Activated CD8-positive, alpha-beta T cell treated with anti-CD3 and anti-CD28 coated beads, Interleukin-2, amount 10 ng/mL, durations not matched to agents 7 days and 5 days (primary cell): ENCODE data around the gene CENPV. TPM values are rescaled to one million over a fixed set of nuclear protein-coding genes. Genes with fewer than 3 reads are reported as not detected.

Source experiments
- ATAC-seq: fragments of 150-1000 bp; cut with Tn5 transposase; one replicate; pipeline ENCODE4 v1.10.0; 2021; ENCODE audit warnings: moderate library complexity
- CTCF ChIA-PET: fragments of 350-600 bp; sonication (Branson Sonifier 250); formaldehyde crosslinking; loops from one replicate; lab custom pipeline; 2021; ENCODE audit warnings: antibody characterized with exemption; lab: Charles Lee
- POLR2A ChIA-PET: fragments of 350-600 bp; sonication (Branson Sonifier 250); formaldehyde crosslinking; loops from one replicate; lab custom pipeline; 2021; ENCODE audit warnings: antibody characterized with exemption; lab: Charles Lee
- DNase-seq: peaks from one replicate; pipeline ENCODE4 v3.0.0-alpha.2; 2020
- H3K27ac Mint-ChIP-seq: one replicate; pipeline ENCODE4 v1.8.0; 2021; ENCODE audit warnings: mild to moderate bottlenecking, mixed read lengths
- H3K27me3 Mint-ChIP-seq: one replicate; pipeline ENCODE4 v1.8.0; 2021; ENCODE audit warnings: low read depth, mixed read lengths
- H3K36me3 Mint-ChIP-seq: one replicate; pipeline ENCODE4 v1.8.0; 2021; ENCODE audit warnings: low read depth, mixed read lengths
- H3K4me1 Mint-ChIP-seq: one replicate; pipeline ENCODE4 v1.8.0; 2021; ENCODE audit warnings: low read depth, mixed read lengths
- H3K4me3 Mint-ChIP-seq: one replicate; pipeline ENCODE4 v1.8.0; 2021; ENCODE audit warnings: mild to moderate bottlenecking, mixed read lengths
- H3K9me3 Mint-ChIP-seq: one replicate; pipeline ENCODE4 v1.8.0; 2022; ENCODE audit warnings: mixed read lengths; ENCODE audit not compliant: insufficient read depth
- total RNA-seq, 2 experiments: library from RNA; stranded (reverse); gene quantifications; one replicate each; pipeline ENCODE4 v1.2.3, GENCODE V29; 2021

CENPV gene
- total RNA-seq, 2 experiments from 2014 or later, result 28.6 to 36.4 TPM

- no peaks in the 10 kb centered on the region for H3K9me3 Mint-ChIP-seq
- DNase-seq (no peak), ATAC-seq (no peak)
- H3K4me3 Mint-ChIP-seq, result no peak overlapping the region
- CTCF ChIA-PET, result no interaction called here
- POLR2A ChIA-PET, result no interaction called here
- no peak overlapping the region for H3K27ac Mint-ChIP-seq
- no peaks in the 10 kb centered on the region for H3K27me3 Mint-ChIP-seq
- peaks cover 1% of the 10 kb centered on the region for H3K4me1 Mint-ChIP-seq
- H3K36me3 Mint-ChIP-seq, result peaks cover 22% of the 10 kb centered on the region
Measured at GRCh38 chr17:16339959-16340358, 13.3 kb downstream of the CENPV start.

- ChIA-PET POLR2A (no interaction called here), CTCF (no interaction called here)
- DNase-seq, result no peak
- peaks cover 1% of the 10 kb centered on the region for H3K4me1 Mint-ChIP-seq
- no peak overlapping the region for H3K27ac Mint-ChIP-seq
- H3K36me3 Mint-ChIP-seq, result peaks cover 22% of the 10 kb centered on the region
- H3K9me3 Mint-ChIP-seq, result no peaks in the 10 kb centered on the region
- no peak overlapping the region for H3K4me3 Mint-ChIP-seq
- no peak for ATAC-seq
- H3K27me3 Mint-ChIP-seq, result no peaks in the 10 kb centered on the region
Measured at GRCh38 chr17:16339402-16339801, 13.9 kb downstream of the CENPV start.

GRCh38 chr17:16338391-16338790 lies 14.9 kb downstream of the CENPV start:
- POLR2A ChIA-PET, result no interaction called here
- Mint-ChIP-seq H3K4me1 (no peaks in the 10 kb centered on the region), H3K9me3 (no peaks in the 10 kb centered on the region), H3K27me3 (no peaks in the 10 kb centered on the region), H3K27ac (no peak overlapping the region), H3K4me3 (no peak overlapping the region), H3K36me3 (peaks cover 15% of the 10 kb centered on the region)
- no peak for ATAC-seq
- CTCF ChIA-PET, result interaction anchor here (0.6 to 1.4 kb wide), 2 partner anchors 15 to 77 kb away, joined by 3 to 4 read pairs; partner anchors contain the start of genes CENPV and TRPV2
- DNase-seq, result no peak

GRCh38 chr17:16329519-16330271 lies 23.6 kb downstream of the CENPV start:
- no peak for DNase-seq
- peaks cover 8% of the 10 kb centered on the region for H3K36me3 Mint-ChIP-seq
- H3K27ac Mint-ChIP-seq, result no peak overlapping the region
- no peak overlapping the region for H3K4me3 Mint-ChIP-seq
- H3K27me3 Mint-ChIP-seq, result no peaks in the 10 kb centered on the region
- H3K9me3 Mint-ChIP-seq, result no peaks in the 10 kb centered on the region
- CTCF ChIA-PET, result interaction anchor here (0.7 kb wide), 1 partner anchor 123 kb away, joined by 3 read pairs; no protein-coding TSS in a partner anchor
- POLR2A ChIA-PET, result no interaction called here
- no peaks in the 10 kb centered on the region for H3K4me1 Mint-ChIP-seq
- no peak for ATAC-seq

GRCh38 chr17:16328997-16329396 lies 24.3 kb downstream of the CENPV start:
- ChIA-PET POLR2A (no interaction called here), CTCF (no interaction called here)
- H3K9me3 Mint-ChIP-seq, result no peaks in the 10 kb centered on the region
- ATAC-seq (no peak), DNase-seq (no peak)
- no peak overlapping the region for H3K27ac Mint-ChIP-seq
- H3K4me1 Mint-ChIP-seq, result no peaks in the 10 kb centered on the region
- H3K27me3 Mint-ChIP-seq, result no peaks in the 10 kb centered on the region
- no peak overlapping the region for H3K4me3 Mint-ChIP-seq
- H3K36me3 Mint-ChIP-seq, result peaks cover 8% of the 10 kb centered on the region

- ChIA-PET CTCF (interaction anchor here (0.8 to 3.0 kb wide), 4 partner anchors 22 to 41 kb away, joined by 3 to 9 read pairs (median 6); no protein-coding TSS in a partner anchor), POLR2A (no interaction called here)
- Mint-ChIP-seq H3K36me3 (peaks cover 8% of the 10 kb centered on the region), H3K4me3 (no peak overlapping the region), H3K27ac (no peak overlapping the region), H3K27me3 (no peaks in the 10 kb centered on the region), H3K9me3 (no peaks in the 10 kb centered on the region), H3K4me1 (no peaks in the 10 kb centered on the region)
- DNase-seq, result no peak
- no peak for ATAC-seq
Measured at GRCh38 chr17:16327018-16327417, 26.3 kb downstream of the CENPV start.

GRCh38 chr17:16325964-16326363 lies 27.3 kb downstream of the CENPV start:
- Mint-ChIP-seq H3K9me3 (no peaks in the 10 kb centered on the region), H3K4me1 (no peaks in the 10 kb centered on the region), H3K27ac (no peak overlapping the region), H3K27me3 (no peaks in the 10 kb centered on the region), H3K36me3 (peaks cover 8% of the 10 kb centered on the region), H3K4me3 (no peak overlapping the region)
- ChIA-PET POLR2A (interaction anchor here (0.6 kb wide), 1 partner anchor 243 kb away, joined by 3 read pairs; no protein-coding TSS in a partner anchor), CTCF (interaction anchor here (1.3 to 3.0 kb wide), 3 partner anchors 21 to 38 kb away, joined by 3 to 9 read pairs (median 9); no protein-coding TSS in a partner anchor)
- DNase-seq, result no peak
- ATAC-seq, result no peak

- DNase-seq (no peak), ATAC-seq (no peak)
- H3K27me3 Mint-ChIP-seq, result no peaks in the 10 kb centered on the region
- CTCF ChIA-PET, result no interaction called here
- POLR2A ChIA-PET, result no interaction called here
- H3K4me3 Mint-ChIP-seq, result no peak overlapping the region
- H3K27ac Mint-ChIP-seq, result no peak overlapping the region
- peaks cover 10% of the 10 kb centered on the region for H3K36me3 Mint-ChIP-seq
- H3K9me3 Mint-ChIP-seq, result no peaks in the 10 kb centered on the region
- no peaks in the 10 kb centered on the region for H3K4me1 Mint-ChIP-seq
Measured at GRCh38 chr17:16322636-16323035, 30.6 kb downstream of the CENPV start.

- DNase-seq (no peak), ATAC-seq (no peak)
- no peaks in the 10 kb centered on the region for H3K4me1 Mint-ChIP-seq
- ChIA-PET CTCF (interaction anchor here (0.7 kb wide), 1 partner anchor 96 kb away, joined by 3 read pairs; no protein-coding TSS in a partner anchor), POLR2A (no interaction called here)
- no peaks in the 10 kb centered on the region for H3K27me3 Mint-ChIP-seq
- H3K27ac Mint-ChIP-seq, result no peak overlapping the region
- no peak overlapping the region for H3K4me3 Mint-ChIP-seq
- H3K36me3 Mint-ChIP-seq, result peaks cover 6% of the 10 kb centered on the region
- H3K9me3 Mint-ChIP-seq, result no peaks in the 10 kb centered on the region
Measured at GRCh38 chr17:16319969-16320368, 33.3 kb downstream of the CENPV start.

GRCh38 chr17:16314859-16315258 lies 38.4 kb downstream of the CENPV start:
- Mint-ChIP-seq H3K27ac (no peak overlapping the region), H3K36me3 (peaks cover 12% of the 10 kb centered on the region), H3K4me3 (no peak overlapping the region), H3K27me3 (no peaks in the 10 kb centered on the region), H3K9me3 (no peaks in the 10 kb centered on the region), H3K4me1 (peaks cover 20% of the 10 kb centered on the region)
- DNase-seq (no peak), ATAC-seq (no peak)
- CTCF ChIA-PET, result interaction anchor here (1.5 to 2.4 kb wide), 2 partner anchors 10 to 49 kb away, joined by 3 to 6 read pairs; no protein-coding TSS in a partner anchor
- POLR2A ChIA-PET, result no interaction called here

- CTCF ChIA-PET, result interaction anchor here (1.5 to 2.4 kb wide), 3 partner anchors 9 to 50 kb away, joined by 3 to 6 read pairs (median 5); no protein-coding TSS in a partner anchor
Measured at GRCh38 chr17:16314189-16314588, 39.1 kb downstream of the CENPV start.

More at GRCh38 chr17:16314189-16314588, 39.1 kb downstream of the CENPV start:
- Mint-ChIP-seq H3K27me3 (no peaks in the 10 kb centered on the region), H3K9me3 (no peaks in the 10 kb centered on the region), H3K36me3 (peaks cover 11% of the 10 kb centered on the region), H3K4me3 (no peak overlapping the region), H3K4me1 (peaks cover 20% of the 10 kb centered on the region), H3K27ac (no peak overlapping the region)
- DNase-seq, result no peak
- POLR2A ChIA-PET, result no interaction called here
- no peak for ATAC-seq
